ENCODE data around the gene SLC6A7.

Gene SLC6A7

DNA sequence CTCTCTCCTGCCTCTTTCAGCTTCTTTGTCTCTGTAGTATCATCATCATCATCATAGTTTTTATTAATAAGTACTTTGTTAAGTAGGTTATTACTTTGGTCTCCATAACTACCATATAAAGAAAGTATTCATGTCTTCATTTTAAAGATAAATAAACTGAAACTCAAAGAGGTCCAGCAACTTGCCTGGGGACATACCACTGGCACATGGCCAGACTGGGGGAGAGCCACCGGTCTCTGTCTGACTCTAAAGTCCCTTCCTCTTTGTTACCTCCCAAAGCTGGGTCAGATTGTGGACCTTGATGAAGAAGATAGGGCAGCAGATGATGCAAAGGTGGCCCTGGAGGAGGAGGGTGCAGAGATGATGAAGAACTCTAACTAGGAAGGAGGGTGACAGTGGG is 14.8 kb upstream of the SLC6A7 start:
- no peak for DNase-seq (ENCODE audit: low spot score)

GRCh38 chr5:150175536-150175935 is 14.3 kb upstream of the SLC6A7 start:
- peak; percentile 67 for DNase-seq (ENCODE audit: low spot score)

- no peak for DNase-seq (ENCODE audit: low spot score)
Observed at GRCh38 chr5:150176745-150177477, 13.0 kb upstream of the SLC6A7 start.

DNA sequence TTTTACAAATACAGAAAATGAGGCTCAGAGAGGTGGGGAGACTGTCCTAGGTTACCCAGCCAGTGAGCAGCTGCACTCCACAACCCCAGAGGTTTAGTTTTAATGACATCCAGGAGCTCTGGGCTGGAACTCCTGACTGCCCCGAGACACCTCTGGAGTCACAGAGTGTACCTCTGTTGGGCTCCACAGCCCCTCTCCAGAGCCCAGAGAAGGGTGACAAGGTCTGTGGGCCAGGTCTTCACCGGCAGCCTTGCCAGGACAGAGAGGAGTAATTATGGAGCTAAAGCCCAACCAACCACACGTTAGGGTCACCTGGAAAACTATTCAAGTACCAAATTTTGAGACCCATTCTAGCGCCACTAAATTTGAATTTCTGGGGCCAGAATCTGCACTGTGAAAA is 12.1 kb upstream of the SLC6A7 start:
- DNase-seq (ENCODE audit: low spot score), result no peak

DNA sequence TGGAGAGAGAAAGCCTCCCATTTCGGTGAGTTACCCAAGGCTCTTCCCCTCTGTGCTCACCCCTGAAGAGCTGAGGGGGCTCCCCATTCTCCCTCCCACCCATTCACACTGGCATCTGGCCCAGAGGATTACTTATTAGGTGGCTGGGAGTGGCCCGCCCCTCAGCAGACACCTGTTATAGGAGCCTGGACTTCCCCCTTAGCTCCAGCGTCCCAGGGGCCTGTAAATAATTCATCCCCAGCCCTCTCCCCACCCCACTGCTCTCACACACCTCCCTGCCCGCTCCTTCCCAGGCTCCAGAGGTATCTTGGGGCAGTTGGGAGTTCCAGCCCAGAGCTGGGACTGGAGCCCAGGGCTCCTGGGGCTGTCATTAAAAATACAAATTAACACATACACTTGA is 11.6 kb upstream of the SLC6A7 start:
- no peak for DNase-seq (ENCODE audit: low spot score)

DNA sequence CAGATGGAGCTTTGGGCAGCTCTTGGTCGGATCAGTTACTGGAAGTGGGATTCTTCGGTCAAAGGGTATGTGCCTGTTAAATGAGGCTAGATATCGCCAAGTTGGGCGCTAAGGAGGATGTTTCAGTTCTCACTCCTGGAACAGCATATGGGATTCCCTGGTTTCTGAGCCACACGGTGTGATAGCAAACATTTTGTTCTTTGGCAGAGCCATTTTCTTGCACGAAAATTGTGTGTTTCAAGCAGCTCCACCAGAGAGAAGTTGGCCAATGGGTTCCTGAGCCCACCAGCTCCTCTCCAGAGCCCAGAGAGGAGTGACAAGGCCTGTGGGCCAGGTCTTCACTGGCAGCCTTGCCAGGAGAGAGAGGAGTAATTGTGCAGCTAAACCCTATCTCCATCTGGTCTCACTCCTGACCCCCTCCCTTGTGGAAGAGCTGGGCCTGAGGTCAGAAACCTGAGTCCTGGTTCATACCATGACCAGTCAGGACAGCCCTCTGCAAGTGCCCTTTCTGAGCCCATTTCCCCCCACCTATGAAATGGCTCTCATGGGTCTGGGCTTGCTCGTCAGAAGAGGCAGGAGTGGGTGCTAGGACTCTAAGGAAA is 10.7 kb upstream of the SLC6A7 start:
- no peak for DNase-seq (ENCODE audit: low spot score)

DNA sequence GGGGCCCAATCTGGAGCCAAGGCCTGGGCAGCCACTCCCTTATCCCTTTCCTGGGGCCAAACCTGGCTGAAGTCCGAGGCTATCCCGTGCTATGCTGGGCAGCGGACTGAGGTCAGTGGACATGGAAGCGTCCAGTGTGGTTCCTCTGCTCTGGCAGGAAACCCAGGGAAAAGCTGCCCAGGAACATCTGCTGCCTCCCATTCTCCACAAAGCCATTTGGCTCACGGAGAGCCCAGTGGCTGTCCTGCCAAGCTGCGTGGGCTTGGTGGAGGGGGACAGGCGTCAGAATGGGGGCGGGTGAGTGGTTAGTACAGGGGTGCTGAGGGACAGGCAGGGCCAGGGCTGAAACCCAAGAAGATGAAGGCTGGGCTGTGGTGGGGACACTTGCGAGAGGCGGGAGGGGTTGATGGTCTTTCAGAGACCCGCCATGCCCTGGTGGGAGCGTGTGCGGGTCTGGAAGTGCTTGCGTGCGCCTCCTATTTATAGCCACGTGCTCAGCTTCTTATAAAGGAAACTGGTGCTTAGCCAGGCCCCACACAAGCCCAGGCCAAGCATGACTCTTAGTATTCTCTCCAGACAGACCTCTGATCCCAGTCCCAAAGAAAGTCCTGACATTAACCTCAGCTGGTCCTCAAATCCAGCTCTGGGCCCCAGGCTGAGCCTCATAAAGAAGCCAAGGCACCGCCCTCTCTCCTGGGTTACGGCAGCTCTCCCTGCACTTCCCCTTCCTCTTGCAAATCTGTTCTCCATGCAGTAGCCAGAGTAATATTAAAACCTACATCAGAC is 9.4 kb upstream of the SLC6A7 start:
- no peak for DNase-seq (ENCODE audit: low spot score)

DNA sequence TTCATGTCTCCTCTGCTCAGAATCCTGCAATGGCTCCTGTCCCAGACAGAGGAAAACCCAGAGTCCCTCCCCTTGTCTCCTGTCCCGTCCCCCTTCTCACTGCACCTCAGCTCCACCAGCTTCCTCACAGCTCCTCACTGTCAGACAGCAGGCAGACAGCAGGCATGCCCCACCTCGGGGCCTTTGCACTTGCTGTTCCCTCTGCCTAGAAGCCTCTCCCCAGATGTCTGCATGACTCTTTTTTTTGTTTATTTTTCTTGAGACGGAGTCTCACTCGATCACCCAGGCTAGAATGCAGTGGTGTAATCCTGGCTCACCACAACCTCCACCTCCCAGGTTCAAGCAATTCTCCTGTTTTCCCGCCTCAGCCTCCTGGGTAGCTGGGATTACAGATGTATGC is 8.8 kb upstream of the SLC6A7 start:
- DNase-seq (ENCODE audit: low spot score), result no peak

GRCh38 chr5:150181766-150182545 is 7.9 kb upstream of the SLC6A7 start:
- no peak for DNase-seq (ENCODE audit: low spot score)

- DNase-seq (ENCODE audit: low spot score), result no peak
Observed at GRCh38 chr5:150182774-150183173, 7.1 kb upstream of the SLC6A7 start.

- DNase-seq (ENCODE audit: low spot score), result no peak
Observed at GRCh38 chr5:150183436-150183835, 6.4 kb upstream of the SLC6A7 start.

GRCh38 chr5:150184006-150184405 is 5.9 kb upstream of the SLC6A7 start:
- DNase-seq (ENCODE audit: low spot score), result no peak

GRCh38 chr5:150184990-150185912 is 4.6 kb upstream of the SLC6A7 start:
- no peak for DNase-seq (ENCODE audit: low spot score)

DNA sequence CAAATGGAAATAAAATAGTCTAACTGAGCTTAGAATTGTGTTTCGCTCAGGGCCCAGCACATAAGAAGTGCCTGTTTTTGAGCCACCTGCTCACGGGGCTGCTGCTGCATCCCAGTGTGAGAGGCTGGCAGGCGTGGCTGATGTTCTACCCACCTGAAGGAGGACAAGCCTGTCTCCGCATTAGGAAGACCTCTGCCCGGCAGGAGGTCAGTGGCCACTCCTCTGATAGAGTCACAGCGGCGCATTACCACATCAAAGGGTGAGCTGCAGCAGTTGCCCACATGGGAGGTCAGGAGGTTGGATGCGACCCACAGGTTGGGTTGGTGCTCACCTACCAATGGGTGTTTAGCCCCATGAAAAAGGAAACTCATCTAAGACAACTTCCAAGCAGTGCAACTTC is 3.7 kb upstream of the SLC6A7 start:
- no peak for DNase-seq (ENCODE audit: low spot score)

- no peak for DNase-seq (ENCODE audit: low spot score)
Observed at GRCh38 chr5:150186897-150187296, 3.0 kb upstream of the SLC6A7 start.

- DNase-seq (ENCODE audit: low spot score), result no peak
Observed at GRCh38 chr5:150188146-150188842, 1.6 kb upstream of the SLC6A7 start.

- no peak for DNase-seq (ENCODE audit: low spot score)
Observed at GRCh38 chr5:150189326-150189725, 536 bp upstream of the SLC6A7 start.

- DNase-seq (ENCODE audit: low spot score), result no peak
Observed at GRCh38 chr5:150190503-150190979, 679 bp downstream of the SLC6A7 start.

DNA sequence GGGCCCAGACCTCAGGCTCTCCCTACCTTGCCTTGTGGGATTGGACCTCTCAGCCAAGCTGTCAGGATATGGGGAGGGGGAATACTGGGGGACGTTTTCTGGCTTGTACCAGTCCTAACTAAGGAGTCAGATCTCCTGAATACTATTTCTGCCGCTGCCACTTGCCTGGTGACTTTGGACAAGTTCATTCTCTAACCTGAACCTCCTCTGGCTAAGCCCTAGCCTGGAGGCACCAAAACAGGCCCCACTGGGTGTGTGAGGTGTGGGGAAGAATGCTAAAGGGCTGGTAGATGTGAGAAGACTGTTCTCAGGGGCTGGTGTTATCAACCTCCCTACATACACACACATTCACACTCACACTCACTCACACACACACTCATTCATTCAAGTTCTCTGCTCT is 1.1 kb downstream of the SLC6A7 start:
- DNase-seq (ENCODE audit: low spot score), result no peak

DNA sequence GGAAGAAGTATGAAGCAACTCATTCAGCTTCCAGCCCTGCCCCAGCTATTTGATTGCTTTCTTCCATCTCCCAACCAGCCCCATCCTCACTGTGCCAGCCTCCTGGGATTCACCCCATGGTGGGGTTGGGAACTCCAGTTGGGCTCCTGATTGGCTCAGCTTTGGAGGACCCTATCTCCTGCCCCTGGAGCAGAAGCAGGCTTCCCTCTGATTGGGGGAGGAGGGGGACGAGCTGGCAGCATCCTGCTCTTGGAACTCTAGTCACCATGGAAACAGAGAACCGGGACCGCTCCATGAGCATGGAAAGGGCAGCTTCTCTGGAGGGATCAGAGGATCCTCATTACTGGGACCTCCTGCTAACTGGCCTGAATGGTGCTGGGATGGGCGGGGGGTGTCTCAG is 2.6 kb downstream of the SLC6A7 start:
- no peak for DNase-seq (ENCODE audit: low spot score)
